Mesothelial cell of epicardium (in vitro differentiated cells): ENCODE data around the gene GABARAPL1. TPM values are rescaled to one million over a fixed set of nuclear protein-coding genes. Genes with fewer than 3 reads are reported as not detected.

Experiments
- DNase-seq, 2 experiments: peaks; one replicate each; pipeline ENCODE4 v3.0.0; 2021; ENCODE audit warnings: low spot score in 2 of 2; ENCODE audit not compliant: unreplicated experiment in 2 of 2
- H3K27ac Mint-ChIP-seq: 2 replicates; pipeline ENCODE4 v1.8.0; 2021; ENCODE audit warnings: mixed read lengths
- H3K27me3 Mint-ChIP-seq: 2 replicates; pipeline ENCODE4 v1.8.0; 2021; ENCODE audit warnings: low read depth, mixed read lengths
- H3K36me3 Mint-ChIP-seq: 2 replicates; pipeline ENCODE4 v1.8.0; 2021; ENCODE audit warnings: mixed read lengths
- H3K4me1 Mint-ChIP-seq: 2 replicates; pipeline ENCODE4 v1.8.0; 2021; ENCODE audit warnings: mixed read lengths
- H3K4me3 Mint-ChIP-seq: 2 replicates; pipeline ENCODE4 v1.8.0; 2021; ENCODE audit warnings: mild to moderate bottlenecking, moderate library complexity, mixed read lengths
- H3K9me3 Mint-ChIP-seq: 2 replicates; pipeline ENCODE4 v1.8.0; 2021; ENCODE audit warnings: mixed read lengths
- total RNA-seq: library from RNA; stranded (reverse); gene quantifications from 3 replicates; pipeline ENCODE4 v1.2.1, GENCODE V29; 2021
- TF ChIP-seq, protein P1 (sequence below): fragments of 200-600 bp; sonication (generic); IDR thresholded peaks from one replicate; pipeline ENCODE4 v1.5.0; 2021; ENCODE audit warnings: antibody characterized with exemption; ENCODE audit not compliant: unreplicated experiment

Gene GABARAPL1
- total RNA-seq, 1 donor from 2014 or later, result 100 TPM

DNA sequence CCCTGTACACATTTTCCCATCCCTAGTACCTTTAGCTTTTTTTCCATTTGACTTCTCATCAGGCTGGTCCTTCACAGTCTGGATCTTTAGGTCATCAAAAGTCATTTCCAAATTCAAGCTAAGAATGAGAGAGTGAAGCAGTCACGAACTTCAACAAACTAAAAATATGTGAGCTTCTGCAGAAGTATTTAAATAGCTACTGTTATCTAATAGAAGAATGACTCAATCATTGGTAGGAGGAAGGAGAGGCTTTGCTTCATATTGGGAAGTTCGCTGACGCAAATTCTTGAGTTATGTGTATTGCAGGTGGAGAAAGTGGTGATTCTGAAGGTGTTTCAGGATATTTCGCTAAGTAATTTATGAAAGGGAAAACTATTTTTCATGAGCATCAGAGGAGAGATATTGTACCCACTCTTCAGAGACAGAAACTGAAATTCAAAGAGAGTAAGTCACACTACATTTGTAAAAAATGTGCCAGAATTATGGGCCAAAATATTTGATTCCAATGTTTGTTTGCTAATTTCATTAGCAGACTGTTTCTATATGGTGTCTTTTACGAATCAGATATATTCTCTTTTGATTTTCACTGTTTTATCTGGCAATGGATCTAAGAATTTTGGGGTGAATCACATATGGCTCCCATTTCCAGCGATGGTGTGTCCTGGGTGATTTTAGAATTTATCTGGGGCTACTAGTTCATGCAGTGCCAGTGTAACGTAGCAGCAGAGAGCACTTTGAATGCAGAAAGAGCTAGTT lies 40.5 kb upstream of the GABARAPL1 start, which contains the start of gene OLR1:
OLR1 (minus strand) TSS at position 160 of the 756 bp plus-strand sequence; CDS start at position 105, 55 bp downstream.
- no peaks in the 10 kb centered on the region for H3K36me3 Mint-ChIP-seq
- no peak for DNase-seq
- H3K27me3 Mint-ChIP-seq, result no peaks in the 10 kb centered on the region

DNA sequence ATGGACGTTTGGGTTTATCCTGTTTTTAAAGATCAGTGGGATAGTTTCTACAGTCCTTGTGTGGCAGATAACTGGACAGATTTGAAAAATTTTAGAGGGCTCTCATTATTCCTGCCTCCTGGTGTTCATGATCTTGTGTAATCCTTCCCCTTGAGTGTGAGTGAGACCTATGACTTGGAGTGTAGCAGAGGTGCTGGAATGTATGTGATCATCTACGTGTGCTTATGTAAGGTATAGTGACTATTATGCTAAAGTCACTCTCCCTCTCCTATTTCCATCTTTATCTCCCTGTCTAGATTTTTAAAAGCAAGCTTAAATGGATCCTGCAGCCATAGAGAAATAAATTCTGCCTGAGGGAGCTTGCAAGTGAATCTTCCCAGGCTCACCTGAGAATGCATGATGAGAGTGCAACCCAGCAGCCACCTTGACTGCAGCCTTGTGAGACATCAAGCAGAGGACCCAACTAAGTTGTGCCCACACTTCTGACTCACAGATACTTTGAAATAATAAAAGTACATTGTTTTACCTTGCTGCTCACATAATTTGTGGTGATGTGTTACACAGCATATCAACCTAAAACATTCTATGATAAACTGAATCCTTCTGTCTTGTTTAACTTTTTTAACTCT lies 37.6 kb upstream of the GABARAPL1 start:
- H3K27me3 Mint-ChIP-seq, result no peaks in the 10 kb centered on the region
- no peaks in the 10 kb centered on the region for H3K36me3 Mint-ChIP-seq
- no peak for DNase-seq
- H3K4me3 Mint-ChIP-seq, result no peak overlapping the region
- TF ChIP-seq, protein P1, sequence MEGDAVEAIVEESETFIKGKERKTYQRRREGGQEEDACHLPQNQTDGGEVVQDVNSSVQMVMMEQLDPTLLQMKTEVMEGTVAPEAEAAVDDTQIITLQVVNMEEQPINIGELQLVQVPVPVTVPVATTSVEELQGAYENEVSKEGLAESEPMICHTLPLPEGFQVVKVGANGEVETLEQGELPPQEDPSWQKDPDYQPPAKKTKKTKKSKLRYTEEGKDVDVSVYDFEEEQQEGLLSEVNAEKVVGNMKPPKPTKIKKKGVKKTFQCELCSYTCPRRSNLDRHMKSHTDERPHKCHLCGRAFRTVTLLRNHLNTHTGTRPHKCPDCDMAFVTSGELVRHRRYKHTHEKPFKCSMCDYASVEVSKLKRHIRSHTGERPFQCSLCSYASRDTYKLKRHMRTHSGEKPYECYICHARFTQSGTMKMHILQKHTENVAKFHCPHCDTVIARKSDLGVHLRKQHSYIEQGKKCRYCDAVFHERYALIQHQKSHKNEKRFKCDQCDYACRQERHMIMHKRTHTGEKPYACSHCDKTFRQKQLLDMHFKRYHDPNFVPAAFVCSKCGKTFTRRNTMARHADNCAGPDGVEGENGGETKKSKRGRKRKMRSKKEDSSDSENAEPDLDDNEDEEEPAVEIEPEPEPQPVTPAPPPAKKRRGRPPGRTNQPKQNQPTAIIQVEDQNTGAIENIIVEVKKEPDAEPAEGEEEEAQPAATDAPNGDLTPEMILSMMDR, result no peak
- peaks cover 35% of the 10 kb centered on the region for H3K4me1 Mint-ChIP-seq
- no peaks in the 10 kb centered on the region for H3K9me3 Mint-ChIP-seq
- H3K27ac Mint-ChIP-seq, result peak overlapping the region; percentile 75

More for the DNA sequence above, 40.5 kb upstream of the GABARAPL1 start, which contains the start of gene OLR1:
- Mint-ChIP-seq H3K9me3 (no peaks in the 10 kb centered on the region), H3K4me1 (peaks cover 32% of the 10 kb centered on the region), H3K27ac (no peak within 1 kb of the TSS), H3K4me3 (no peak within 1 kb of the TSS)
- TF ChIP-seq, protein P1, result no peak

DNA sequence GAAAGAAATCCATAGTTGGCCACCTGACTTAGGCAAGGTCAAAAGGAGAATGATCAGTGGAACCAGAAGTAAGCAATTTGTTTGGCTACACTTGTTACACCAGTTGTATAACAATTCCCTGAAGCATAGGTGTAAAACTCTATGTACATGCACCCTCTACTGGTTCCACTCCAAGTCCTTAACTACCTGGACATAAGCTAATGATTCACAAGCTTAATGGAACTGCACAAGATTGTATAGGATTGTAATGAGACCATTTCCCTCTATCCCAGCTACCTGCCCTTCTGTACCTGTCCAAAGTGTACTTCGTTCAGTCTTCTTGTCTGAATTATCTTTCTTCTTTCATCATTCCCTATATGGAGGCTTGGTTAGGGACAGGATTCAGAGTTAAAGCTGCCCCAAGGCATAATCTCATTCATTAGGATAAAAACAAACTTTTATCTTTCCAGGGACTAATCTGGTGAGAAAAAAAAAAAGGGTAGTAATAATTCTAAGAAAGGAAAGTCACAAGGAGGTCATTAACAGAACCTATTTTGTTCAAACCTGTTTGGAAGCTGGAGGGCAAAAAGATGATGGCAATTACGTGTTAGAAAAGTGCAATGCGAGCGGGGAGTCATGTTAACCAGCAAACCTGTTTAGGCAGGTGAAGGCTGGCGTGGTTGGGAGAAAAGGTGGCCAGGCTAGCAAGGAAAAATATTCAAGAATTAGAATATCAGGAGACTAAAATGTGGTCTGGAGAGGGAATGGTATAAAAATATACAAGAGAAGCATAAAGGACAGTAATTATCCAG lies 36.6 kb upstream of the GABARAPL1 start:
- Mint-ChIP-seq H3K27ac (peak overlapping the region; percentile 75), H3K9me3 (no peaks in the 10 kb centered on the region), H3K36me3 (no peaks in the 10 kb centered on the region), H3K4me1 (peaks cover 40% of the 10 kb centered on the region), H3K27me3 (no peaks in the 10 kb centered on the region), H3K4me3 (no peak overlapping the region)
- TF ChIP-seq, protein P1, result no peak
- DNase-seq, result no peak

DNA sequence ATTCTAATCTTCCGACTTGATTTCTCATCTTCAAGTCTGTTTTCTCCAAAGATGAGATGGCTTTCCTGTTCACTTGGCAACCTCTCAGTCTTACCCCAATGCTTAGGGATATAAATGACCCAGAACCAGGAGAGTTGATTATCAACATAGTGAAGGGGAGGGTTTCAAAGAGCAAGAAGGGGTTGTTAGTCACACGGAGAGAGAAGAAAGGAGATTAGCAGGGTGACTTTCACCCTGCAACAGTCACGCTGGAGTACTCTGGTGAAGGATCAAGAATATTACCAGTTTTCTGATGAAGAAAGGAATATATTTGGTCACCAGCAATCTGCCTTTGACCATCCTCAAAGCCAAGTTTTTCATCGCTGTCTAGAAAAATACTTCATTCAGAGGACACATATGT lies 33.9 kb upstream of the GABARAPL1 start, which contains the start of gene TMEM52B:
TMEM52B (plus strand) TSS at position 212 of the 400 bp plus-strand sequence. CDS start 543 bp downstream, outside the sequence.
- H3K4me3 Mint-ChIP-seq, result peak within 1 kb of the TSS; percentile 1
- no peaks in the 10 kb centered on the region for H3K9me3 Mint-ChIP-seq
- TF ChIP-seq, protein P1, result no peak
- peaks cover 46% of the 10 kb centered on the region for H3K4me1 Mint-ChIP-seq
- DNase-seq, result no peak
- H3K36me3 Mint-ChIP-seq, result no peaks in the 10 kb centered on the region
- peak within 1 kb of the TSS; percentile 89 for H3K27ac Mint-ChIP-seq
- no peaks in the 10 kb centered on the region for H3K27me3 Mint-ChIP-seq

DNA sequence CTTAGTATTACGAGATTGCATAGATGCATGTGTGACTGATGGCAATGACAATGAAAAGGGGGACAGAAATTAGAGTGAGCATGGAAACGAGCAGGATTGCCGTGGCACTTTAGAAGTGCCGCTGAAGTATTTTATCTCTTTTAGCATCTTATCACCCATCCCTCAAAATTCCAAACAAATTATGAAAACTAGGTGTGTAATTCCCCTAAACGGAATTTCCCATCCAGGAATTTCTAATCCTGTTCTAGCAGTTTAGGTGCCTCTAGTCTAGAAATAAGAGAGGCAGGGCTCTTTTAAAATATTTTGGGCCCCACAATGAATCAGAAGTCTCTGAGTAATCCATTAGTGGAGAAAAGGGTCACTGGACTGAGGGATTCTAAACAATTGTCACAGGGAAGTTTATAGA lies 32.9 kb upstream of the GABARAPL1 start:
- Mint-ChIP-seq H3K9me3 (no peaks in the 10 kb centered on the region), H3K27ac (peak overlapping the region; percentile 89), H3K27me3 (no peaks in the 10 kb centered on the region), H3K4me1 (peaks cover 54% of the 10 kb centered on the region), H3K4me3 (peak overlapping the region; percentile 1), H3K36me3 (no peaks in the 10 kb centered on the region)
- DNase-seq, result no peak
- TF ChIP-seq, protein P1, result no peak
